GM12878 (cell line): ENCODE data around the gene PPIL6. TPM values are rescaled to one million over a fixed set of nuclear protein-coding genes. Genes with fewer than 3 reads are reported as not detected.

Experiments used
- ATAC-seq: fragments of 200-7000 bp; cut with Tn5 transposase; 3 replicates; pipeline ENCODE4 v1.9.1; 2020; ENCODE audit warnings: mild to moderate bottlenecking, moderate library complexity
- BruUV-seq: library from RNA; stranded (reverse); fragments of 400-500 nt; replicated peaks from 2 replicates; lab custom pipeline; 2021; lab: Mats Ljungman, UMichigan
- CTCF ChIA-PET: fragments of 300-600 bp; sonication (Branson Sonifier 250); formaldehyde crosslinking; extraction: SDS; loops from one replicate; lab custom pipeline; 2021; ENCODE audit warnings: inconsistent platforms; lab: Yijun Ruan, JAX
- POLR2A ChIA-PET: fragments of 350-600 bp; formaldehyde crosslinking; extraction: SDS; loops from one replicate; lab custom pipeline; 2021; ENCODE audit warnings: inconsistent platforms; lab: Charles Lee
- RAD21 ChIA-PET: fragments of 300-600 bp; sonication (Branson Sonifier 250); formaldehyde crosslinking; loops from one replicate; lab custom pipeline; 2023; ENCODE audit warnings: antibody characterized with exemption; ENCODE audit not compliant: unreplicated experiment; lab: Charles Lee
- SMC1A ChIA-PET: fragments of 300-600 bp; sonication (Branson Sonifier 250); formaldehyde crosslinking; loops from one replicate; lab custom pipeline; 2023; ENCODE audit not compliant: unreplicated experiment, uncharacterized antibody; lab: Charles Lee
- DNase-seq: peaks from one replicate; pipeline ENCODE4 v3.0.0-alpha.2; 2011; ENCODE audit warnings: low read depth, low spot score
- FAIRE-seq: peaks from 3 replicates; lab custom pipeline; 2011; peaks lifted over from hg19 to GRCh38; lab: Jason Lieb, UNC
- H2AFZ ChIP-seq: 2 replicates; pipeline ENCODE4 v1.6.0; 2011; ENCODE audit warnings: low read depth, low read length, control low read depth; ENCODE audit not compliant: control insufficient read depth
- H3K27ac ChIP-seq: 2 replicates; pipeline ENCODE4 v1.5.1; 2011; ENCODE audit warnings: control low read depth; ENCODE audit not compliant: control insufficient read depth, insufficient read depth
- H3K27me3 ChIP-seq, 2 experiments: replicated peaks in 1 of 2; 2 replicates each; pipeline versions ENCODE4 v1.6.0 to v1.6.1; 2011; ENCODE audit warnings: low read length in 1 of 2; ENCODE audit not compliant: control insufficient read depth in 2 of 2, insufficient read depth in 2 of 2
- H3K36me3 ChIP-seq, 2 experiments: 2 replicates each; pipeline ENCODE4 v1.5.1; 2011; ENCODE audit warnings: low read length in 1 of 2; ENCODE audit not compliant: control insufficient read depth in 2 of 2, insufficient read depth in 2 of 2
- H3K4me1 ChIP-seq: 2 replicates; pipeline ENCODE4 v1.6.1; 2011; ENCODE audit warnings: mild to moderate bottlenecking, low read length, moderate library complexity, mixed read lengths; ENCODE audit not compliant: control insufficient read depth, insufficient read depth
- H3K4me2 ChIP-seq: 2 replicates; pipeline ENCODE4 v1.6.0; 2011; ENCODE audit warnings: control low read depth; ENCODE audit not compliant: control insufficient read depth, insufficient read depth
- H3K4me3 ChIP-seq: fragments of 200-600 bp; sonication (generic); 2 replicates; pipeline ENCODE4 v1.5.1; 2016
- H3K79me2 ChIP-seq: 2 replicates; pipeline ENCODE4 v1.6.0; 2011; ENCODE audit warnings: low read length; ENCODE audit not compliant: control insufficient read depth, insufficient read depth
- H3K9ac ChIP-seq: 2 replicates; pipeline ENCODE4 v1.8.0; 2011; ENCODE audit warnings: low read length, control low read depth, mixed read lengths; ENCODE audit not compliant: control insufficient read depth, insufficient read depth
- H3K9me3 ChIP-seq: replicated peaks from 3 replicates; pipeline ENCODE4 v1.5.1; 2011; ENCODE audit warnings: mild to moderate bottlenecking, low read length; ENCODE audit not compliant: control insufficient read depth, insufficient read depth
- H4K20me1 ChIP-seq: 2 replicates; pipeline ENCODE4 v1.6.0; 2011; ENCODE audit not compliant: control insufficient read depth, insufficient read depth
- BHLHE40 ChIP-seq, 2 experiments: fragments of 450-650 bp in 1 of 2; IDR thresholded peaks; 2 replicates each; pipeline ENCODE4 v1.6.1; 2011 to 2017; ENCODE audit warnings: low read depth in 2 of 2, borderline replicate concordance in 1 of 2, improper control_type of control experiment in 1 of 2, low read length in 1 of 2, mild to moderate bottlenecking in 1 of 2
- BMI1 ChIP-seq: fragments of 450-650 bp; IDR thresholded peaks from 2 replicates; pipeline ENCODE4 v1.6.1; 2016; ENCODE audit warnings: mild to moderate bottlenecking, moderate library complexity, borderline replicate concordance
- ELK1 ChIP-seq: IDR thresholded peaks from 2 replicates; pipeline ENCODE4 v1.6.1; 2012; ENCODE audit warnings: low read depth, low read length, improper control_type of control experiment
- EP300 ChIP-seq, 2 experiments: fragments of 150-350 bp in 1 of 2; IDR thresholded peaks; 2 replicates each; pipeline ENCODE4 v1.6.1; 2011 to 2012; ENCODE audit warnings: low read depth in 2 of 2, low read length in 2 of 2, borderline replicate concordance in 1 of 2, improper control_type of control experiment in 1 of 2, inconsistent platforms in 1 of 2; ENCODE audit not compliant: control insufficient read depth in 1 of 2
- MYB ChIP-seq: fragments of 150-350 bp; IDR thresholded peaks from 2 replicates; pipeline ENCODE4 v1.6.1; 2014; ENCODE audit warnings: mild to moderate bottlenecking, low read depth, low read length, borderline replicate concordance
- NR2C2 ChIP-seq: IDR thresholded peaks from 2 replicates; pipeline ENCODE4 v1.6.1; 2011; ENCODE audit warnings: borderline replicate concordance, low read depth; ENCODE audit not compliant: control insufficient read depth, insufficient read length
- POLR2A ChIP-seq: IDR thresholded peaks from 2 replicates; pipeline ENCODE4 v1.6.1; 2011; ENCODE audit warnings: low read depth, mild to moderate bottlenecking, low read length
- POLR2AphosphoS5 ChIP-seq: IDR thresholded peaks from 2 replicates; pipeline ENCODE4 v1.6.1; 2011; ENCODE audit warnings: mild to moderate bottlenecking, low read length, inconsistent platforms
- PRDM15 ChIP-seq: fragments of 450-650 bp; formaldehyde crosslinking; IDR thresholded peaks from 2 replicates; pipeline ENCODE4 v1.4.0; 2020; ENCODE audit warnings: mild to moderate bottlenecking, moderate library complexity
- SMAD1 ChIP-seq: fragments of 450-650 bp; IDR thresholded peaks from 2 replicates; pipeline ENCODE4 v1.6.1; 2018; ENCODE audit warnings: mild to moderate bottlenecking, low read depth; ENCODE audit not compliant: partially characterized antibody
- SRF ChIP-seq, 2 experiments: IDR thresholded peaks; 2 replicates each; pipeline ENCODE4 v1.6.1; 2011; ENCODE audit warnings: low read depth in 2 of 2, low read length in 2 of 2, mild to moderate bottlenecking in 1 of 2, moderate library complexity in 1 of 2
- STAT1 ChIP-seq: fragments of 450-650 bp; conservative IDR thresholded peaks from 2 replicates; pipeline ENCODE4 v1.6.1; 2014; ENCODE audit warnings: antibody characterized with exemption, mild to moderate bottlenecking
- TCF12 ChIP-seq: IDR thresholded peaks from 2 replicates; pipeline ENCODE4 v1.6.1; 2011; ENCODE audit warnings: low read depth, mild to moderate bottlenecking, low read length
- ZNF207 ChIP-seq: fragments of 450-650 bp; IDR thresholded peaks from 2 replicates; pipeline ENCODE4 v1.6.1; 2014; ENCODE audit warnings: antibody characterized with exemption, mild to moderate bottlenecking, borderline replicate concordance
- WGBS: methylation state at CpG from one replicate; pipeline ENCODE4 v1.1.6; 2016; ENCODE audit warnings: low lambda C conversion rate; ENCODE audit not compliant: insufficient replicate concordance, insufficient coverage; ENCODE audit errors: missing lambda C conversion rate; 5-methylcytosine and 5-hydroxymethylcytosine counted together
- in situ Hi-C: fragments of 300-500 bp; cut with MboI; formaldehyde crosslinking; loops from 9 replicates; pipeline ENCODE4 v1.14.3; 2018; ENCODE audit warnings: mixed read lengths
- intact Hi-C: fragments of 100-400 bp; cut with micrococcal nuclease; formaldehyde crosslinking; loops from one replicate; pipeline ENCODE4 v1.14.2; 2022; ENCODE audit not compliant: unreplicated experiment
- polyA plus RNA-seq, 11 experiments: library from polyadenylated mRNA; depleted of rRNA in 4 of 11; unstranded in 6 of 11; stranded (reverse) in 5 of 11; fragments of >200 nt; fragmentation: Nextera tagmentation in 4 of 11; fragmentation: Illumina TruSeq in 1 of 11; extraction: Ambion mirVana in 4 of 11; extraction: Trizol in 1 of 11; gene quantifications; 1 replicate in 1 of 11; 2 replicates in 10 of 11; pipeline versions ENCODE4 v1.2.1 to v1.2.3, GENCODE V29; 2011 to 2016; ENCODE audit warnings: inconsistent platforms in 2 of 11, missing spikeins in 2 of 11, low read depth in 1 of 11
- total RNA-seq, 4 experiments: library from RNA; depleted of rRNA in 3 of 4; stranded (reverse); fragments of >200 nt in 3 of 4; fragmentation: Illumina TruSeq in 1 of 4; extraction: Trizol in 1 of 4; gene quantifications; 2 replicates each; pipeline versions ENCODE4 v1.2.1 to v1.2.3, GENCODE V29; 2013 to 2021
- TF ChIP-seq, protein P1 (sequence below): IDR thresholded peaks from 2 replicates; pipeline ENCODE4 v1.6.1; 2011; ENCODE audit warnings: low read depth, mild to moderate bottlenecking, low read length, moderate library complexity, borderline replicate concordance; ENCODE audit errors: extremely low read depth
- TF ChIP-seq, protein P2 (sequence below): fragments of 450-650 bp; IDR thresholded peaks from 2 replicates; pipeline ENCODE4 v1.6.1; 2016; ENCODE audit warnings: mild to moderate bottlenecking

Gene PPIL6
- total and polyA plus RNA-seq, 10 of the 15 experiments (the other 5 are each of a cell fraction or from before 2014, with no cell fraction given) = 0.01 to 0.26 (median 0.12) TPM; not detected in 5

DNA sequence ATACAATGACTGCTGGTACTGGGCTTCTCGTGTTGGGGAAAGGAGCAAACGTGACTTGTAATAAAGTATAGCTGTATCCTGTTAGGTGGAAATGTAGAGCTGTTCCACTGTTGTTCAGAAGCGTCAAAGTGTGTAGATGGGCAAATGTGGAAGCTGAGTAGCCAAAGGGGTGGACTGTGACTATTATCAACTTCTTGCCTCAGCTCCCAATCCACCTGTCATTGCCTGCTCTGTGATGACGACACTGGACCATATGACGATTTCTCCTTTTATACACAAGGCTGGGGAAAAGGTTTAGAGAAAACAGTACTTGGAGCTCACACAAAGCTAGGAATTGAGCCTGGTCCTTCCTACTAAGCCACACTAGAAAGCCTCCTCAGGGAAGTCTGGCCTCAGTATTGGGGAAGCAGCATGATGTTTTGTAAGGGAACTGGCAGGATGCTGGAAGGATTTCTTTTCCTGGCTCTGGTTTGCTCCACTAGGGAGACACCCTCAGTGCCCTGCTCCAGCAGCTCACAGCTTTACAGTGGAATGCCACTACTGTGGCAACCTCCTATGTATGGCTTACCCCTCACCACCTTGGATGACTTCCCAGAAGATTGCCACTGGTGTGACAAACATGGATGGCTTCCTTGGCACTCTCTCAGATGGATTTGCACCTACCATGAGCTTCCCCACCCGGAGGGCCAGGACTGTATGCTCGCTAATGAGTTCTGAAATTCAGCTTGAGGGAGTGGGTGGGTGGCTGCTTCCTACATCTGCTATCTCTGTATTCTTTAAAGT lies 78.1 kb downstream of the PPIL6 start:
- peaks cover 6% of the 10 kb centered on the region; the same call in 2 of the 3 replicates for H3K9me3 ChIP-seq
- DNase-seq (no peak), FAIRE-seq (no peak), ATAC-seq (no peak)
- no peaks in the 10 kb centered on the region for H3K27me3 ChIP-seq
- BruUV-seq = no TSS peak
- H3K4me1 ChIP-seq = no peaks in the 10 kb centered on the region
- no peak overlapping the region for H3K9ac ChIP-seq
- H3K27ac ChIP-seq = no peak overlapping the region
- POLR2A ChIA-PET = no interaction called here
- H4K20me1 ChIP-seq = no peaks in the 10 kb centered on the region; the same call in 1 of the 2 replicates
- no peak overlapping the region for H3K4me3 ChIP-seq
- SMC1A ChIA-PET = interaction anchor here (0.7 to 3.3 kb wide), 7 partner anchors 8 to 169 kb away, joined by 3 to 19 read pairs (median 4); partner anchors contain the start of gene CD164
- no peak overlapping the region for H3K4me2 ChIP-seq
- WGBS = 91% methylated on average over 7 of the region's 7 CpGs
- intact Hi-C loops (no loop called here), in situ Hi-C loops (no loop called here)
- RAD21 ChIA-PET = interaction anchor here (1.6 to 3.2 kb wide), 2 partner anchors 12 to 14 kb away, joined by 3 to 10 read pairs; no protein-coding TSS in a partner anchor
- H2AFZ ChIP-seq = no peak overlapping the region
- peaks cover 1% of the 10 kb centered on the region for H3K79me2 ChIP-seq
- H3K36me3 ChIP-seq = peaks cover 8 to 49% of the 10 kb centered on the region in 2 experiments
- CTCF ChIA-PET = interaction anchor here (1.6 kb wide), 1 partner anchor 8 kb away, joined by 4 read pairs; no protein-coding TSS in a partner anchor
- TF ChIP-seq, protein P1, sequence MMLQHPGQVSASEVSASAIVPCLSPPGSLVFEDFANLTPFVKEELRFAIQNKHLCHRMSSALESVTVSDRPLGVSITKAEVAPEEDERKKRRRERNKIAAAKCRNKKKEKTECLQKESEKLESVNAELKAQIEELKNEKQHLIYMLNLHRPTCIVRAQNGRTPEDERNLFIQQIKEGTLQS = no peak
- TF ChIP-seq BHLHE40 (IDR thresholded peaks at IDR 0.05; ENCODE audit: borderline replicate concordance in 1 of 2, low read depth in 2 of 2, low read length in 1 of 2) (no peak), PRDM15 (no peak), BMI1 (no peak), STAT1 (no peak), SMAD1 (no peak), POLR2AphosphoS5 (peak; percentile 53; the same call in 1 of the 2 replicates), SRF (IDR thresholded peaks at IDR 0.05; ENCODE audit: low read depth in 2 of 2, low read length in 2 of 2) (no peak), POLR2A (peak; percentile 29; the same call in 1 of the 2 replicates), ZNF207 (no peak), MYB (no peak), ELK1 (no peak), EP300 (IDR thresholded peaks at IDR 0.05; ENCODE audit: borderline replicate concordance in 1 of 2, control insufficient read depth in 1 of 2, low read depth in 2 of 2, low read length in 2 of 2) (no peak), NR2C2 (no peak), TCF12 (no peak)
- TF ChIP-seq, protein P2, sequence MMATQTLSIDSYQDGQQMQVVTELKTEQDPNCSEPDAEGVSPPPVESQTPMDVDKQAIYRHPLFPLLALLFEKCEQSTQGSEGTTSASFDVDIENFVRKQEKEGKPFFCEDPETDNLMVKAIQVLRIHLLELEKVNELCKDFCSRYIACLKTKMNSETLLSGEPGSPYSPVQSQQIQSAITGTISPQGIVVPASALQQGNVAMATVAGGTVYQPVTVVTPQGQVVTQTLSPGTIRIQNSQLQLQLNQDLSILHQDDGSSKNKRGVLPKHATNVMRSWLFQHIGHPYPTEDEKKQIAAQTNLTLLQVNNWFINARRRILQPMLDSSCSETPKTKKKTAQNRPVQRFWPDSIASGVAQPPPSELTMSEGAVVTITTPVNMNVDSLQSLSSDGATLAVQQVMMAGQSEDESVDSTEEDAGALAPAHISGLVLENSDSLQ = no peak
